Measurements from ENCODE around the gene NELFE. TPM values are rescaled to one million over a fixed set of nuclear protein-coding genes. Genes with fewer than 3 reads are reported as not detected.
"Not testable (repeated sequence)": the region's sequence is repeated elsewhere in the genome, so short reads cannot be mapped to it uniquely, and the experiment has no call there.

Gene NELFE
- total RNA-seq, 4 donors from 2014 or later = 30.3 to 73.0 (median 51.4) TPM

DNA sequence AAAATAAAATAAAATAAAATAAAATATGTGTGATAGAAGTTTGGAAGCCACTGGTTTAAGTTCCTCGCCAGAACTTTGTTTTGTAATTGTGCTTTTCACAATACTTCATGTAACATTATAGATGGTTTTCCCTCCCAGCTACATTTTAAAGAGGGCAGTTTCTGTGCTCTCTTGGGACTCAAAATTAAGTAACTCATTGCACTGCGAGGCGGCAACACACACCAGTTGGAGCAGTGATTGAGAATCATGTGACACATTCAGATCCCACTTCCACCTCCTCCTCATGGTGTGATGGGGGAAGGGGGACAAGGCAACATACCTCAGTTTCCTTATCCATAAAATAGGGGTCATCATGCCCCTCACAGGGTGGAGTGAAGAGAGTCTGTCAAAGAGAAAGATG, 23.8 kb downstream of the NELFE start:
- intact Hi-C loops (cut with DNase I; ENCODE audit: low total_unique reads) = no loop called here
- H3K27ac ChIP-seq = no peak overlapping the region
- H3K36me3 ChIP-seq = no peaks in the 10 kb centered on the region
- TF ChIP-seq, protein P1, sequence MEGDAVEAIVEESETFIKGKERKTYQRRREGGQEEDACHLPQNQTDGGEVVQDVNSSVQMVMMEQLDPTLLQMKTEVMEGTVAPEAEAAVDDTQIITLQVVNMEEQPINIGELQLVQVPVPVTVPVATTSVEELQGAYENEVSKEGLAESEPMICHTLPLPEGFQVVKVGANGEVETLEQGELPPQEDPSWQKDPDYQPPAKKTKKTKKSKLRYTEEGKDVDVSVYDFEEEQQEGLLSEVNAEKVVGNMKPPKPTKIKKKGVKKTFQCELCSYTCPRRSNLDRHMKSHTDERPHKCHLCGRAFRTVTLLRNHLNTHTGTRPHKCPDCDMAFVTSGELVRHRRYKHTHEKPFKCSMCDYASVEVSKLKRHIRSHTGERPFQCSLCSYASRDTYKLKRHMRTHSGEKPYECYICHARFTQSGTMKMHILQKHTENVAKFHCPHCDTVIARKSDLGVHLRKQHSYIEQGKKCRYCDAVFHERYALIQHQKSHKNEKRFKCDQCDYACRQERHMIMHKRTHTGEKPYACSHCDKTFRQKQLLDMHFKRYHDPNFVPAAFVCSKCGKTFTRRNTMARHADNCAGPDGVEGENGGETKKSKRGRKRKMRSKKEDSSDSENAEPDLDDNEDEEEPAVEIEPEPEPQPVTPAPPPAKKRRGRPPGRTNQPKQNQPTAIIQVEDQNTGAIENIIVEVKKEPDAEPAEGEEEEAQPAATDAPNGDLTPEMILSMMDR (IDR thresholded peaks at IDR 0.05) = no peak
- TF ChIP-seq POLR2A (IDR thresholded peaks at IDR 0.05) = no peak
- no peaks in the 10 kb centered on the region for H3K9me3 ChIP-seq
- no peaks in the 10 kb centered on the region for H3K4me1 ChIP-seq
- DNase-seq = no peak
- H3K4me3 ChIP-seq = no peak overlapping the region
- H3K27me3 ChIP-seq = no peaks in the 10 kb centered on the region

DNA sequence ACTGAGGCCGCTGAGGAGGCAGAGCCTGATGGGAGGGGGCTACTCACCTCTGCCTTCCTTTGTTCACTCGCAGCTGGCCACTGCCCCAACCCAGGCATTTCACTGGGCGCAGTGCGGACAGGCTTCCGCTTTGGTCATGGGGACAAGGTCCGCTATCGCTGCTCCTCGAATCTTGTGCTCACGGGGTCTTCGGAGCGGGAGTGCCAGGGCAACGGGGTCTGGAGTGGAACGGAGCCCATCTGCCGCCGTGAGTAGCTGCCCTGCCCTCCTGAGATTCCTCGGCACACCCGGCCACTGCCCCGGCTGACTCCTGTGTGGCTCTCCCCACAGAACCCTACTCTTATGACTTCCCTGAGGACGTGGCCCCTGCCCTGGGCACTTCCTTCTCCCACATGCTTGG, 25.2 kb downstream of the NELFE start:
- no peak for TF ChIP-seq POLR2A (IDR thresholded peaks at IDR 0.05)
- TF ChIP-seq, protein P1 (IDR thresholded peaks at IDR 0.05) = no peak
- intact Hi-C loops (cut with DNase I; ENCODE audit: low total_unique reads) = no loop called here

DNA sequence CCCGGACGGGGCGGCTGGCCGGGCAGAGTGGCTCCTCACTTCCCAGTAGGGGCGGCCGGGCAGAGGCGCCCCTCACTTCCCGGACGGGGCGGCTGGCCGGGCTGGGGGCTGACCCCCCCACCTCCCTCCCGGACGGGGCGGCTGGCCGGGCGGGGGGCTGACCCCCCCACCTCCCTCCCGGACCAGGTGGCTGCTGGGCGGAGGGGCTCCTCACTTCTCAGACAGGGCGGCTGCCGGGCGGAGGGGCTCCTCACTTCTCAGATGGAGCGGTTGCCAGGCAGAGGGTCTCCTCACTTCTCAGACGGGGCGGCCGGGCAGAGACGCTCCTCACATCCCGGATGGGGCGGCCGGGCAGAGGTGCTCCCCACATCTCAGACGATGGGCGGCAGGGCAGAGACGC, 26.6 kb downstream of the NELFE start:
- H3K9me3 ChIP-seq; H3K4me3 ChIP-seq; H3K4me1 ChIP-seq; H3K36me3 ChIP-seq; H3K27me3 ChIP-seq; DNase-seq; H3K27ac ChIP-seq; intact Hi-C loops (cut with DNase I; ENCODE audit: low total_unique reads): not testable (repeated sequence)

More for the DNA sequence above, 25.2 kb downstream of the NELFE start:
- Histone ChIP-seq H3K9me3 (no peaks in the 10 kb centered on the region), H3K4me1 (no peaks in the 10 kb centered on the region), H3K27me3 (no peaks in the 10 kb centered on the region), H3K4me3 (no peak overlapping the region), H3K36me3 (no peaks in the 10 kb centered on the region), H3K27ac (no peak overlapping the region)
- no peak for DNase-seq

DNA sequence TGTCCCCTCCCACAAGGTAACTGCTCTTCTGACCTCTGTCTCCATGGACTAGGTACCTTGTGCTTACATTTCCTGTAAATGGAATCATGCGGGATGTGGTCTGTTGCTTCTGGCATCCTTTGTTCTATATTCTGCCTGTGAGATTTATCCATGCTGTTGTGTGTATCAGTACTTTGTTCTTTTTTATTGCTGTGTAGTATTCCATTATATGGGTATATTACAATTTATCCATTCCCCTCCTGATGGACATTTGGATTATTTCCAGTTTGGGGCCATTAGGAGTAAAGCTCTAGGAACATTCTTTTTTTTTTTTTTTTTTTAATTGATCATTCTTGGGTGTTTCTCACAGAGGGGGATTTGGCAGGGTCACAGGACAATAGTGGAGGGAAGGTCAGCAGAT, 27.8 kb downstream of the NELFE start:
- Histone ChIP-seq H3K9me3 (no peaks in the 10 kb centered on the region), H3K4me3 (no peak overlapping the region), H3K27ac (no peak overlapping the region), H3K4me1 (no peaks in the 10 kb centered on the region), H3K36me3 (no peaks in the 10 kb centered on the region), H3K27me3 (no peaks in the 10 kb centered on the region)
- TF ChIP-seq POLR2A (IDR thresholded peaks at IDR 0.05) = no peak
- TF ChIP-seq, protein P1 (IDR thresholded peaks at IDR 0.05) = no peak
- DNase-seq = no peak
- intact Hi-C loops (cut with DNase I; ENCODE audit: low total_unique reads) = no loop called here

DNA sequence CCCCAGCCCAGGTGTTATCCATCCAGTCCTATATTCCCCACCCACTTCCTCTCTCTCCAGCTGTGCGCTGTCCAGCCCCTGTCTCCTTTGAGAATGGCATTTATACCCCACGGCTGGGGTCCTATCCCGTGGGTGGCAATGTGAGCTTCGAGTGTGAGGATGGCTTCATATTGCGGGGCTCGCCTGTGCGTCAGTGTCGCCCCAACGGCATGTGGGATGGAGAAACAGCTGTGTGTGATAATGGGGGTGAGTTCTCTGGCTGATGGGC, 30.2 kb downstream of the NELFE start:
- H3K4me1 ChIP-seq = no peaks in the 10 kb centered on the region
- H3K27me3 ChIP-seq = no peaks in the 10 kb centered on the region
- intact Hi-C loops (cut with DNase I; ENCODE audit: low total_unique reads) = no loop called here
- no peaks in the 10 kb centered on the region for H3K36me3 ChIP-seq
- DNase-seq = no peak
- TF ChIP-seq, protein P1 (IDR thresholded peaks at IDR 0.05) = no peak
- TF ChIP-seq POLR2A (IDR thresholded peaks at IDR 0.05) = no peak
- no peaks in the 10 kb centered on the region for H3K9me3 ChIP-seq
- H3K27ac ChIP-seq = no peak overlapping the region
- no peak overlapping the region for H3K4me3 ChIP-seq

DNA sequence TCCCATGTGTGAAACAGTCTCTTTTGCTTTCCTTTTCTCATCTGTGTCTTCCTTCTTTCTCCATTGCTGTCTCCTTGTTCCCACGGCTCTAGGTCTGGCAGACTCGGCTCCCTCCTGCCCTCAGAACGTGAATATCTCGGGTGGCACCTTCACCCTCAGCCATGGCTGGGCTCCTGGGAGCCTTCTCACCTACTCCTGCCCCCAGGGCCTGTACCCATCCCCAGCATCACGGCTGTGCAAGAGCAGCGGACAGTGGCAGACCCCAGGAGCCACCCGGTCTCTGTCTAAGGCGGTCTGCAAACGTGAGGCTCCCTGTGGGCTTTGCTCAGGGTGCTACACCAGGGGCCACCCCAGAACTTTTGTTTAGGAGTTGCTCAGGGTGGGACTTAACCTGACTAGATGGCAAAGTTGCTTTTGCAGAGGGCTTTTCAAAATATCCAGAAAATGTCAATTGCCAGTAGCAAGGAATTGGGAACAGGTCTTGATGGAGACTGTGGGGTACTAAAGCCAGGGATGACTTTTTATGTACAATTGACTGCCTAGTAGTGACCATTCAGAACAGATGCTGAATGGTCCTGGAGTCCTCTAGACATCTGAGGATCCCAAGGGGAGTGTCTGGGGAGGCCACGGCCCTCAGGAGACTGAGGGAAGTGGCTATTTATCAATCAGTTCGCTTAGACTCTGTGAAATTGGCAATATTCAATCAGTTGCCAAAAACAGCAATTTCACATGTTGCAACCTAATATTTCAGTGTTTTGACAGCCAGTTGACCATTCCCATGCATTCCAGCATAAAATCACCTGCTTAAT, 30.7 kb downstream of the NELFE start:
- no peak overlapping the region for H3K4me3 ChIP-seq

More for the DNA sequence above, 30.7 kb downstream of the NELFE start:
- no peak for TF ChIP-seq POLR2A (IDR thresholded peaks at IDR 0.05)
- TF ChIP-seq, protein P1 (IDR thresholded peaks at IDR 0.05) = no peak
- Histone ChIP-seq H3K27ac (peak overlapping the region in 1 of 2 donors; percentile 37), H3K36me3 (no peaks in the 10 kb centered on the region), H3K4me1 (no peaks in the 10 kb centered on the region), H3K9me3 (no peaks in the 10 kb centered on the region), H3K27me3 (no peaks in the 10 kb centered on the region)
- intact Hi-C loops (cut with DNase I; ENCODE audit: low total_unique reads) = no loop called here
- no peak for DNase-seq
